GM21423 (cell line): ENCODE results near the gene MB.

ENCODE experiments used
- ATAC-seq: cut with Tn5 transposase; IDR thresholded peaks from one replicate; pipeline ENCODE4 v1.9.1; 2021; ENCODE audit warnings: mild to moderate bottlenecking, moderate library complexity; ENCODE audit not compliant: unreplicated experiment

MB gene

DNA sequence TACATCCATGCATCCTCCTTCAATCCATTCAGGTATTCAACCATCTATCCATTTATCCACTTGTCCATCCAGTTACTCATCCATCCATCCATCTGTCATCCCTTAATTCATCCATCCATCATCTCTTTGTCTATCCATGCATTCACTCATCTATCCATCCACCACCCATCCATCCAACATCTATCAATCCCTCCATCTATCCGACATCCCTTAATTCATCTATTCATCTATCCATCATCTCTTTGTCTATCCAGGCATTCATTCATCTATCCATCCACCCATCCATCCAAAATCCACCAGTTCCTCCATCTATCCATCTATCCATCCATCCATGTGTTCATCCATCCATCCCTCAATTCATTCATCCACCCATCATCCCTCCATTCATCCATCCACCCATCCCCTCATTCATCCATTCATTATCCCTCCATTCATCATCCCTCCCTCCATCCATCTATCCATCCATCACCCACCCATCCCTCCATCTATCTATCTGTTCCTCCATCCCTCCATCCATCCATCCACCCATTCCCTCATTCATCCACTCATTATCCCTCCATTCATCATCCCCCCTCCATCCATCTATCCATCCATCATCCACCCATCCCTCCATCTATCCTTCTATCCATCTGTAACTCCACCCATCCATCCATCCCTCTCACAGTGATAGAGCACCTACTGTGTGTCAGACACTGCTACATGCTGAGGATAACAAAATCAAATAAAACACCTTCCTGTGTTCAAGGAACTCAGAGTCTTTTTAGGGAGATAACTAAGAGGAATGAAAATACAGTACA is 1.5 kb upstream of the MB start:
- ATAC-seq: no peak

GRCh38 chr22:35616043-35616442 is 1.1 kb downstream of the MB start:
- ATAC-seq: no peak

- ATAC-seq: no peak
Observed at GRCh38 chr22:35615156-35615555, 2.0 kb downstream of the MB start.

DNA sequence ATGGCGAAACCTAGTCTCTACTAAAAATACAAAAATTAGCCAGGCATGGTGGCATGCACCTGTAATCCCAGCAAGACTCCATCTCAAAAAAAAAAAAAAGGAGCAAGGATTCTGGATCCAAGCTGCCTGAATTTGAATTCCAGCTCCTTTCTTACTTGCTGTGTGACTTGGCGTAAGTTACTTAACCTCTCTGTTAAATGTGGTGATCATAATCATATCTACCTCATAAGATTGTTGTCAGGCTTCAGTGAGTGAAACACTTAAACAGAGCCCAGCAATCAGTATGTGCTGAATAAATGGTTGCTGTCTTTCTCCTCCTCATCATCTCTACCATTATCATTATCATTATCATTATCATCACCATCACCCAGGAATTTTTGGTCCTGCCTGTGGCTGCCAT is 2.7 kb downstream of the MB start:
- no peak for ATAC-seq

GRCh38 chr22:35612903-35613302 is 4.2 kb downstream of the MB start:
- no peak for ATAC-seq

DNA sequence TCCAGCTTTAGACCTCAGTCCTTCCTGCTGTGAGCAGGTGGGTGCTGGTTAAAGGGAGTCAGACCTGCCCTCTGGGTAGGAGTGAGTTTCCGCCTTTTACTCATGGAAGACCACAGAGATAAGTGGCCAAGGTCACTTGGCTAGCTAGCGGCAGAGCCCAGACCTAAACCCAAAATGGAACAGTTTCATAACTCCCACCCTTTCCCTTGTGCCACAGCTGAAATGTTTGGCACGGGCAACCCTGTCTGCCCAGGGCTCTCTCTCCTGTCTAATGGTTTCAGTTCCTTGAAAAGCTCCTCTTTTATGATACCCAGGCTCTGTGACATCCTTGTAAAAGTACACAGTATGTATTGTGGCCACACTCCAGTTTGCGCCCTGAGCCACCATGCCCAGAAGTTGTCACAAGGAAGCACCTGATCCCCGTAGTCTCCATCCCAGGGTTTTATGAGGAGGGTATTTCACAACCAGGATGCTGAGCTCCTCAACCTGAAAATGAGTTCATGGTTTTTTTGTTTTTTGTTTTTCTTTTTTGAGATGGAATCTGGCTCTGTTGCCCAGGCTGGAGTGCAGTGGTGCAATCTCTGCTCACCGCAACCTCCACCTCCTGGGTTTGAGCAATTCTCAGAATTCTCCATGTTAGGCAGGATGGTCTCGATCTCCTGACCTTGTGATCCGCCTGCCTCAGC is 5.1 kb downstream of the MB start:
- ATAC-seq: no peak

DNA sequence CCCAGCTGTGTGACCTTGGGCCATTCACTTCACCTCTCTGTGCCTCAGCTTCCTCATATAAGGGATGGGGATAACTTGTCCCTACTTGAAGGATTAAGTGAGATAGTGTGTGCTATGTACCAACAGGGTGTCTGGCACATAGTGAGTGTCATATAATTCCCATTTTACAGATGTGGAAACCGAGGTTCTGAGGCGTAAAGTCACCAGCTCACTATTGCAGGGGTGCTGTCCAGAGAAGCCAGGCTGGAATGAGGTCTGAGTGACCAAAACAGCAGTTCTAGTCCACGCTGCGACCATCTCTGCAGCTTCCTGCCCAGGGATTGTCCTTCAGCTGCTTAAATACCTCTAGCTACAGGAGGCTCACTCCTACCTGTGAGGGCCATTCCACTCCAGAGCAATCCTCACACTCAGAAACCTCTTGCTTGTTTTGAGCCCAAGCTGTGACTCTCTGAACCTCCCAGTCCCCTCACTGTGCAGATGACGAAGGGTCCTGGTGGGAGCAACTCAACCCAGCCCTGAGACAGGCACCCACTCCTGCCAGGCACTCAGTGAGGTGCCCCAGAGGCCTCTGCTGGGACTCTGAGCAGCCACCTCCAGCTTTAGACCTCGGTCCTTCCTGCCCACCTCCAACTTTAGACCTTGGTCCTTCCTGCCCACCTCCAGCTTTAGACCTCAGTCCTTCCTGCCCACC is 5.8 kb downstream of the MB start:
- ATAC-seq: no peak

DNA sequence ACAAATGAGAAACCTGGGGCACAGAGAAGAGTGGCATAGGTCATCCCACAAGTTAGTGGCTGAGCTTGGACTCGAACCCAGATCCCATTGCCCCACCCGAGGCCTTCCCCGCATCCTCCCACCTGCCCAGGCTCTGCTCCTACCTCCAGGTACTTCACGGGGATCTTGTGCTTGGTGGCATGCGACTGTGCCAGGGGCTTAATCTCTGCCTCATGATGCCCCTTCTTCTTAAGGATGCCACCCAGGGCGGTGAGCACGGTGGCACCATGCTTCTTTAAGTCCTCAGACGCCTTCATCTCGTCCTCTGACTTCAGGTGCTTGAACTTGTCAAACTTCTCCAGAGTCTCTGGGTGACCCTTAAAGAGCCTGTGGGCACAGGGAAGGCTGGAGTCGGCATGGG is 6.4 kb downstream of the MB start:
- ATAC-seq: no peak

DNA sequence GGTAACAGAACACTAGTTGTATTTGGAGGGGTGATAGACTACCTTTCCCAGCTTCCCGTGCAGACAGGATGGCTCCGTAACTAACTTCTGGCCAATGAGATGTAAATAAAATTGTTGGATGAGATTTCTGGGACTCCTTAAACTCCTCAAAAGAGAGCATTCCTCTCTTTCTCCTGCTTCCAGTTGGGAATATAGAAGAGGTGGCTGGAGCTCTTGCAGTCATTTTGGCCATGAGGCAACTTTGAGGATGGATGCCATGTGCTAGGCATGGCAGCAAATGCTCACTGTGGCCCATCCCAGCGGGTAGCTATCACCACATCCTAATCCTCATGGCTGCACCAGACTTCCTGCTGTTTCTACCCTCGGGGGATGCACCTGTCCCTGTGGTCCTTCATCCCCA is 7.4 kb downstream of the MB start:
- ATAC-seq: no peak

DNA sequence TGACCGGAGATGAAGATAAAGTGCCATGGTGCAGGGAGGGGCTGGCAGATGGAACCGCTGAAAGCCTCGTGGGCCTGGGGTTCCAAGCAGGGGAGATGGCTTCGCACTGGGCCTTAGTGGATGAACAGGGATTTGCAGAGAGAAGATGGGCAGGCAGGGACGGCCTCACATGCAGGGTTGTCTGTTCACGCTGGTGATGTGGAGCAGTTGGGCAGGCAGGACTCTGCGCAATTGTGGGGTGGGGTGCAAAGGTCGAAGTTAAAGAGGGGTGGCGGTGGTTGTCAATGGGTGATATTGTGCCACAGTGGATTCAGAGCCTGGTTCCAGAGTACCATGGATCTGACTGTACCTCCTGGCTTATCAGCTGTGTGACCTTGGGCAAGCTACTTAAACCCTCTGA is 7.9 kb downstream of the MB start:
- ATAC-seq: no peak

DNA sequence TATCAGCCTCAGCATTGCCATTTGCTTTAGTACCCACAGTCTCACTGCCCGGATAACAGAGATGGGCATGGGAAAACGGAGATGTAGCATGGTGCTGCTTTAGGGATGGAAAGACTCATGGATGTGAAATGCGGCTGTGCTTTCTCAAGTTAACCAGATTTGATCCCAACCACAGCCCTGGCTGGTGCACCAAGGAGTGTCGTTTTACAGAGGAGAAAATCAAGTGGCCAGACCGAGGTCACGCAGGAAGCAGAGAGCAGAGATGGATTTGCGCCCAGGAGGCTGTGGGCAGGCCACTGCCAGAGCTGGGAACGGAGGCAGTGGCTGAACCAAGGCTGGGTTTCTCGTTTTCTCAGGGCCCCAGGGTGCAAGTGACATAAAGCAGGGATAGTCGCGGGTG is 9.0 kb downstream of the MB start:
- ATAC-seq: no peak

- no peak for ATAC-seq
Observed at GRCh38 chr22:35606916-35607315, 10.2 kb downstream of the MB start.

DNA sequence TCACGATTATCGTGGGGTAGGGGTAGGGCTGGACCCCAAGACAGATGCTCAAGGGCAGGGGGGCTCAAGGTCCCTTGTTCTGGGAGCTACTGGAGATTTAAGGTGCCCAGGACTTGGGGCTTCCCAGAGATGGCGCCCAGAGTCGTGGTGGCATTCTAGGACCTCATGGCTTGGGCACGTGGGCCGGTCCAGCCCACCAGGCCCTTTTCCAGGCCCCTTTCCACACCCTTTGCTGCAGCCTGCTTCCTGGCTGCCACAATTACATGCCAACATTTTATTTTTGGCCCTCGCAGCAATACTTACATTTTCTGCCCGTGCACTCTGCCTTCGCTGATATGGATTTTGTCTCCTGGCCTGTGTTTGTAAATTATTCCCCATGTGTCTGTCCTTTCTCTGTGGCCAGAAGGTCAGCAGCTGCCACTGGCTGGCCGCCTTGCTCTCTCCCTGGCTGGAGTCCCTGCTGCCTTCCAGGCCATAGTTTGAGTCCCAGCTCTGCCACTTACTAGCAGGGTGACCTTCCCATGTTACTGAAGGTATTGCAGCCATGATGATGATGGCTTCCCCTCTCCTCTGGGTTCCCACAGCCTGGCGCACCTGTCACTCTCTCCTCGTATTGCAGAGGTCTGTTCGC is 11.2 kb downstream of the MB start:
- ATAC-seq: no peak

- ATAC-seq: no peak
Observed at GRCh38 chr22:35605369-35605680, 11.8 kb downstream of the MB start.

DNA sequence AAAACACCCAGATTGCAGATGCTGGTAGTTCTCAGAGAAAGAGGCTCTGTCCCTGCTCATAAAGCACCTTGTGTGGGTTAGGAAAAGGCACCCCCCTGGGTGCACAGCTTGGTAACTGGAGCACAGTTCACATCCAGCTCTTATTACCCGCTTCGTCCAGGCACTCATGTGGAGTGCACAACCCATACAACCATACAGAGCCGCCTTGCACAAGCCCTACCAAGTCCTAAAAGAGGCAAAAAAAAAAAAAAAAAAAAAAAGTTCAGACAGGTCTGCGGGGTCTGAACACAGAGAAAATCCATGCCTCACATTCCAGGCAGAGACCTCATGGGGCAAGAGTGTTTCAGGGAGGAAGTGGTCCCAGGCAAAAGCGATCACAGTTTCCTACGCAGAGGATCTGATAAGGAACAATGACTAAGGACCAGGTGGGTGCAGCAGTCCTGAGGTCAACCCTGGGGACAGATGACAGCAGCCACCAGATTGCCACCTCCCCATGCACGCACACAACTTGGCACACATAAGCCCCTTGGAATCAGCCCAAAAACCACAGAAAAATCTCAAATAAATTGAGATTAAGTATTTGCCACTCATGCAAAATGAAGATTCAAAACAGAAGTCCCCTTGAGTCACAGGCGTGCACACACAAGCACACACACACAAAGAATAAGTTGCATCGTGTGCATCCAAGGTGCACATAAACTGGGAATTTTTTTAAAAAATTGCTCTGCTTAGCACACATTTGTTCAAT is 12.3 kb downstream of the MB start:
- ATAC-seq: no peak

DNA sequence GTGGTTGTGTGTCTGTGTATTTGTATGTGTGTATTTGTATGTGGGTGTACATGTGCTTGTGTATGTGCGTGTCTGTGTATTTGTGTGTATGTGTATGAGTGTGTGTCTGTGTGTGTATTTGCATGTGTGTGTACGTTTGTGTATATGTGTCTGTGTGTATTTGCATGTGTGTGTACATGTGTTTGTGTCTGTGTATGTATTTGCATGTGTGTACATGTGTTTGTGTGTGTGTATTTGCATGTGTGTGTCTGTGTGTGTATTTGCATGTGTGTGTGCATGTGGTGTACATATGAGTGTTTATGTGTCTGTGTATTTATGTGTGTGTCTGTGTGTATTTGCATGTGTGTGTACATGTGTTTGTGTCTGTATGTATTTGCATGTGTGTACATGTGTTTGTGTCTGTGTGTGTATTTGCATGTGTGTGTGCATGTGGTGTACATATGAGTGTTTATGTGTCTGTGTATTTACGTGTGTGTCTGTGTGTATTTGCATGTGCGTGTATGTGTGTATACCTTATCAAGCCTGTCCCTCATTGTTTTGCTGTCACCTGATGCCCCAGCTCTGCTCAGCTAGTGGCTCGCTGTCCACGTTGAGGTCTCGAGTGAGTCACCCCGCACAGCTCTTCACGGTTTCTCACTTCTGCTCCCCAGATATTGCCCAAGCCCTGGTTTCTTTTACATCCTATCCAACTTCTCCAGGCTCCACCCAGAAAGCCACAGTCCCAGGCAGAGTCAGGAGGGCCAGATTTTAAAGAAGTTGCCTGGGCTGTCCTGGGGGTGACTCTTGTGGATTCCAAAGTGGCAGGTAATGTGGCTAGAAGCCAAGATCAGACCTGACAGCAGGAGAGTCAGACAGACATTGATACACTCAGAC is 15.2 kb downstream of the MB start:
- ATAC-seq: no peak

DNA sequence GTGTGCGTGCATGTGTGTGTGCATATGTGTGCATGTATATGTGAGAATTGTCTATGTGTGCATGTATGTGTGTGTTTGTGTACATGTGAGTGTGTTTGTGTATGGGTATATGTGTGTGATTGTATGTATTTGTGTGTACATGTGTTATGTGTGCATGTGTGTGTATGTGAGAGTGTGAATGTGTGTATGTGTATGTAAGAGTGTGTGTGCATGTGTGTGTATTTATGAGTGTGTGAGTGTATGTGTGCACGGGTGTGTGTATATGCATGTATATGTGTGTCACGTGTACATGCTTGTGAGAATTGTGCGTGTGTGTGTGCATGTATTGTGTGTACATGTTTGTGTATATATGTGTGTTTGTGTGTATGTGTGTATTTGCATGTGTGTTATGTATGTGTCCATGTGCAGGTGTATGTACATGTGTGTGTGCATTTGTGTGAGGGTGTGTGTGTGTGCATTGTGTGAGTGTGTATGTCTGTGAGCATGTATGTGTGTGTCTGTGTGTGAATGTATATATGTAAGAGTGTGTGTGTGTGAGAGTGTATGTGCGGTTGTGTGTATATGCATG is 16.0 kb downstream of the MB start:
- ATAC-seq: no peak

- ATAC-seq: no peak
Observed at GRCh38 chr22:35600476-35600875, 16.7 kb downstream of the MB start.

DNA sequence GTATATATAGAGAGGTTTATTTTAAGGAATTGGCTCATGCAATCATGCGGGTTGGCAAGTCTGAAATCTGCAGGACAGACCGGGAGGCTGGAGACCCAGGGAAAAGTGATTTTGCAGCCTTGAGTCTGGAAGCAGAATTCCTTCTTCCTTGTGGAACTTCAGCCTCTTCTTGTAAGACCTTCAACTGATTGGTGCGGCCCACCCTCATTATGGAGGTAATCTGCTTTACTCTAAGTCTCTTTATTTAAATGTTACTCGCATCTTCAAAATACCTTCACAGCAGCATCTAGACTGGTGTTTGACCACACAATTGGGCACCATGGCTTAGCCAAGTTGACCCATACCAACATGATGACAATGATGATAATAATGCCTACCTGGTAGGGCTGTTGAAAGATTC is 17.8 kb downstream of the MB start:
- no peak for ATAC-seq

- ATAC-seq: no peak
Observed at GRCh38 chr22:35598396-35598710, 18.8 kb downstream of the MB start.
